Upper lobe of left lung (tissue), 6 donors: Measurements from ENCODE around the gene EDDM3A. TPM values are rescaled to one million over a fixed set of nuclear protein-coding genes. Genes with fewer than 3 reads are reported as not detected.

Source experiments
- ATAC-seq, 2 donors: fragments of 200-7000 bp; cut with Tn5 transposase; one replicate each; pipeline ENCODE4 v1.9.1; 2022; ENCODE audit warnings: mild to moderate bottlenecking in 2 of 2, moderate library complexity in 2 of 2; ENCODE audit not compliant: low FRiP score in 2 of 2
- DNase-seq, 2 donors: peaks; one replicate each; pipeline ENCODE4 v3.0.0-alpha.2; 2019 to 2020
- H3K27ac ChIP-seq, 4 donors: fragments of 200-600 bp; sonication (generic); one replicate each; pipeline ENCODE4 v1.5.1; 2016 to 2019
- H3K27me3 ChIP-seq, 4 donors: fragments of 200-600 bp; sonication (generic); one replicate each; pipeline ENCODE4 v1.5.1; 2017 to 2019
- H3K36me3 ChIP-seq, 4 donors: fragments of 200-600 bp; sonication (generic); one replicate each; pipeline ENCODE4 v1.5.1; 2016 to 2019
- H3K4me1 ChIP-seq, 4 donors: fragments of 200-600 bp; sonication (generic); one replicate each; pipeline ENCODE4 v1.5.1; 2018 to 2019
- H3K4me3 ChIP-seq, 4 donors: fragments of 200-600 bp; sonication (generic); one replicate each; pipeline ENCODE4 v1.5.1; 2017 to 2019; ENCODE audit warnings: mild to moderate bottlenecking in 2 of 4, moderate library complexity in 1 of 4
- H3K9me3 ChIP-seq, 4 donors: fragments of 200-600 bp; sonication (generic); one replicate each; pipeline ENCODE4 v1.5.1; 2018 to 2019
- CTCF ChIP-seq, 6 experiments: fragments of 450-650 bp in 4 of 6; fragments of 200-600 bp in 2 of 6; sonication (generic) in 2 of 6; IDR thresholded peaks; one replicate each; pipeline ENCODE4 v1.5.1; 2016 to 2019; ENCODE audit warnings: antibody characterized with exemption in 6 of 6
- EP300 ChIP-seq, 4 donors: sonication (generic); formaldehyde crosslinking; IDR thresholded peaks; one replicate each; pipeline ENCODE4 v1.5.1; 2017; ENCODE audit warnings: antibody characterized with exemption in 4 of 4, control low read depth in 2 of 4
- POLR2A ChIP-seq, 4 donors: fragments of 450-650 bp; IDR thresholded peaks; one replicate each; pipeline ENCODE4 v1.5.1; 2016 to 2017; ENCODE audit warnings: antibody characterized with exemption in 4 of 4, mild to moderate bottlenecking in 2 of 4
- POLR2AphosphoS5 ChIP-seq, 2 donors: sonication (generic); formaldehyde crosslinking; IDR thresholded peaks; one replicate each; pipeline ENCODE4 v1.5.1; 2017; ENCODE audit warnings: antibody characterized with exemption in 2 of 2
- WGBS, 2 donors: methylation state at CpG; one replicate each; pipeline ENCODE4 v1.1.5; 2017 to 2018; 5-methylcytosine and 5-hydroxymethylcytosine counted together
- total RNA-seq, 6 donors: library from RNA; depleted of rRNA in 4 of 6; stranded (reverse); fragments of >200 nt in 4 of 6; gene quantifications; one replicate each; pipeline versions ENCODE4 v1.1.0 to v1.2.1, GENCODE V29; 2016 to 2021
- donor health status: DM: no; HTN: no; CAD: no; lungs with moderate emphysema.
- donor health status: DM: no; HTN: yes; CAD: no; lungs with severe emphysema.

Gene EDDM3A
- total RNA-seq, 6 donors from 2014 or later, result not detected

GRCh38 chr14:20781803-20782202 lies 36.1 kb downstream of the EDDM3A start:
- Histone ChIP-seq H3K9me3 (no peaks in the 10 kb centered on the region), H3K27me3 (no peaks in the 10 kb centered on the region), H3K4me3 (peak overlapping the region in 2 of 4 donors; percentile 26 to 36), H3K36me3 (no peaks in the 10 kb centered on the region), H3K4me1 (peaks cover 6 to 31% (median 12%) of the 10 kb centered on the region in 4 donors), H3K27ac (peak overlapping the region; percentile 65 to 82 (median 75))
- ATAC-seq (peak in 1 of 2 donors; percentile 34), DNase-seq (no peak)
- TF ChIP-seq CTCF (IDR thresholded peaks at IDR 0.05) (no peak), EP300 (IDR thresholded peaks at IDR 0.05) (no peak), POLR2A (IDR thresholded peaks at IDR 0.05) (no peak), POLR2AphosphoS5 (IDR thresholded peaks at IDR 0.05) (no peak)
- 13 to 37% methylated on average over 4 of the region's 4 CpGs for WGBS, 2 donors

DNA sequence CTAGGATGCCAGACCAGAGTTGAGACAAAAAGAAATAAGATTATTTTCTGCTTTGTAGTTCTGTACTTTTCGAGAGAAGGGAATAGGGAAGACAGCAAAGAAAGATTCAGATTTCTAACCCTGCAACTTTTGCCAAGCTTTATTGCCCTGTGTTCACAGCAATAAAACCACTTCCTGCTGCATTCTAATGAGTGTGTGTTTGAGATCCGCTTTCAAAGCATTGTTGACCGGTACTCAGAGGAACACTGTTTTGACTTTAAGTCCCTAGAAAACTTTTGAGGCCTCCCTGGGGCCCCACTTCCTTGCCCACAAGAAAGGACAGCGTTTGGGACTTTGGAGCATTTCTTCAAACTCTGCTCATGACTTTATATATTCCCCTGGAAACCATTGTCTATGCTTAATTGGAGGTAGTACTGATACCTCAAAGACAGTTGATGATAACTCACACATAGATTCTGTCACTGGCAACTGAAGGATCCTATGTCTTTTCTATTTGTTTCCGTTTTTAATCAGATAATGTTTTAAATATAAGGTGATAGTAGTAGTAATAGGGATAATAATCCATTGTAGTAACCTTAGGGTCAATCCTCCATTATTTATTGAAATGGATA lies 36.7 kb downstream of the EDDM3A start:
- 1 to 15% methylated on average over 5 of the region's 5 CpGs for WGBS, 2 donors
- peak overlapping the region; percentile 65 to 82 (median 75) for H3K27ac ChIP-seq
- peak; percentile 78 for ATAC-seq
- TF ChIP-seq POLR2A (IDR thresholded peaks at IDR 0.05) (peak in 1 of 4 donors; percentile 46), EP300 (IDR thresholded peaks at IDR 0.05) (no peak), POLR2AphosphoS5 (IDR thresholded peaks at IDR 0.05) (no peak), CTCF (IDR thresholded peaks at IDR 0.05) (no peak)
- no peak for DNase-seq
- peaks cover 6 to 31% (median 12%) of the 10 kb centered on the region in 4 donors for H3K4me1 ChIP-seq
- no peaks in the 10 kb centered on the region for H3K36me3 ChIP-seq
- no peaks in the 10 kb centered on the region for H3K9me3 ChIP-seq
- H3K27me3 ChIP-seq, result no peaks in the 10 kb centered on the region
- H3K4me3 ChIP-seq, result peak overlapping the region in 2 of 4 donors; percentile 26 to 36

- Histone ChIP-seq H3K9me3 (no peaks in the 10 kb centered on the region), H3K4me1 (peaks cover 12 to 52% (median 37%) of the 10 kb centered on the region in 4 donors), H3K27ac (no peak overlapping the region), H3K27me3 (no peaks in the 10 kb centered on the region), H3K4me3 (no peak overlapping the region), H3K36me3 (no peaks in the 10 kb centered on the region)
- 61 to 68% methylated on average over 4 of the region's 4 CpGs for WGBS, 2 donors
- ATAC-seq, result no peak
- TF ChIP-seq POLR2AphosphoS5 (IDR thresholded peaks at IDR 0.05), result no peak
- TF ChIP-seq POLR2A (IDR thresholded peaks at IDR 0.05), result no peak
- TF ChIP-seq CTCF (IDR thresholded peaks at IDR 0.05), result no peak
- TF ChIP-seq EP300 (IDR thresholded peaks at IDR 0.05), result no peak
- no peak for DNase-seq
Observed at GRCh38 chr14:20787025-20787424, 41.3 kb downstream of the EDDM3A start.

DNA sequence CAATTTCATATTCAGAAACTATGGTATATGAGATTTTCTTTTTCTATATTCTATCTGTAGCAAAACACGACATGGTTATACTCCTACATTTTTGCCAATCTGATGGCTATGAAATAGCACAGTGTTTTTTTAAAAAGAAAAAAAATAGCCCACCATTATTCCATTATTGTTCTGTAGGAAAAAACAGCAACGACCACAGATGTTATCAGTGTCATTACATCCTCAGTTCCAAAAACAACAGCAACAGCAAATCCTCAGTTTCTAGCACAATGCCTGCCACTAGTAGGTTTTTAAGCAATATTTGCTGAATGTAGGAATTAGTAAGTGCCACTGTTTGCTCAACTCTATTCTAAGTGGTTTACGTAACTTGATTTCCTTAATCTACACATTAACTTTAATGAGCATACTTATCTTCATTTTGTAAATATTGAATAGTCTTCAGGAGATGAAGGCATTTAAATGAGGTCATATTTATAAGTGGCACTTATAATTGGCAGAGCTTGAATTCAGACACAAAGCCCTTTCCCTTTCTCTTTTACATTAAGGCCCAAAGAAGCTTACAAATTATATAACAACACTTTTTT lies 43.6 kb downstream of the EDDM3A start:
- no peaks in the 10 kb centered on the region for H3K9me3 ChIP-seq
- H3K4me1 ChIP-seq, result peaks cover 9 to 36% (median 33%) of the 10 kb centered on the region in 4 donors
- H3K4me3 ChIP-seq, result no peak overlapping the region
- H3K27ac ChIP-seq, result peak overlapping the region; percentile 1 to 70 (median 67)
- peak in 1 of 2 donors; percentile 46 for ATAC-seq
- 26 to 27% methylated on average over 3 of the region's 3 CpGs for WGBS, 2 donors
- H3K36me3 ChIP-seq, result no peaks in the 10 kb centered on the region
- peak in 1 of 2 donors; percentile 21 for TF ChIP-seq POLR2AphosphoS5 (IDR thresholded peaks at IDR 0.05)
- TF ChIP-seq CTCF (IDR thresholded peaks at IDR 0.05), result no peak
- TF ChIP-seq POLR2A (IDR thresholded peaks at IDR 0.05), result no peak
- peak in 1 of 4 donors; percentile 80 for TF ChIP-seq EP300 (IDR thresholded peaks at IDR 0.05)
- no peak for DNase-seq
- H3K27me3 ChIP-seq, result no peaks in the 10 kb centered on the region
